Endothelial cell of umbilical vein (primary cell): Measurements from ENCODE around the gene DERL2. TPM values are rescaled to one million over a fixed set of nuclear protein-coding genes. Genes with fewer than 3 reads are reported as not detected.

Experiments used
- BruUV-seq: library from RNA; stranded (reverse); fragments of 400-500 nt; replicated peaks from 2 replicates; lab custom pipeline; 2021; lab: Mats Ljungman, UMichigan
- CTCF ChIA-PET: fragments of 300-600, 350-600 bp; sonication (Branson Sonifier 250); formaldehyde crosslinking; loops from one replicate; lab custom pipeline; 2021; ENCODE audit warnings: antibody characterized with exemption, inconsistent platforms; lab: Charles Lee
- POLR2A ChIA-PET: fragments of 300-600, 350-600 bp; sonication (Branson Sonifier 250); formaldehyde crosslinking; loops from one replicate; lab custom pipeline; 2021; ENCODE audit warnings: antibody characterized with exemption, inconsistent platforms; lab: Charles Lee
- DNase-seq: peaks from one replicate; pipeline ENCODE4 v3.0.0-alpha.2; 2011; ENCODE audit warnings: low read depth, low spot score
- FAIRE-seq: peaks from 2 replicates; lab custom pipeline; 2011; peaks lifted over from hg19 to GRCh38; lab: Jason Lieb, UNC
- H2AFZ ChIP-seq: 2 replicates; pipeline ENCODE4 v1.6.0; 2012; ENCODE audit warnings: low read depth, low read length, control low read depth, inconsistent platforms
- H3K27ac ChIP-seq: 2 replicates; pipeline ENCODE4 v1.5.1; 2011; ENCODE audit warnings: low read depth, mild to moderate bottlenecking, control low read depth, low read length, moderate library complexity; ENCODE audit not compliant: insufficient read depth
- H3K27me3 ChIP-seq, 2 experiments: 2 replicates each; pipeline versions ENCODE4 v1.6.0 to v1.6.1; 2011; ENCODE audit warnings: low read length in 2 of 2, mixed read lengths in 1 of 2; ENCODE audit not compliant: control insufficient read depth in 2 of 2, insufficient read depth in 2 of 2
- H3K36me3 ChIP-seq, 2 experiments: 2 replicates in 1 of 2; 3 replicates in 1 of 2; pipeline ENCODE4 v1.5.1; 2011; ENCODE audit warnings: low read length in 2 of 2, mild to moderate bottlenecking in 1 of 2, moderate library complexity in 1 of 2; ENCODE audit not compliant: control insufficient read depth in 2 of 2, insufficient read depth in 2 of 2; ENCODE audit errors: extremely low read depth in 1 of 2
- H3K4me1 ChIP-seq: 3 replicates; pipeline ENCODE4 v1.5.1; 2011; ENCODE audit warnings: mild to moderate bottlenecking, low read length; ENCODE audit not compliant: control insufficient read depth, insufficient read depth; ENCODE audit errors: extremely low read depth
- H3K4me2 ChIP-seq: 2 replicates; pipeline ENCODE4 v1.6.1; 2011; ENCODE audit warnings: low read length, control low read depth, mixed read lengths; ENCODE audit not compliant: insufficient read depth
- H3K4me3 ChIP-seq, 3 experiments: fragments of 200-600 bp in 1 of 3; sonication (generic), shearing (Covaris generic) in 1 of 3; replicated peaks in 1 of 3; 2 replicates each; pipeline ENCODE4 v1.5.1; 2011 to 2016; ENCODE audit warnings: control low read depth in 3 of 3, low read length in 3 of 3, mild to moderate bottlenecking in 2 of 3, inconsistent platforms in 1 of 3, low read depth in 1 of 3, moderate library complexity in 1 of 3; ENCODE audit not compliant: insufficient read depth in 1 of 3
- H3K79me2 ChIP-seq: 2 replicates; pipeline ENCODE4 v1.6.0; 2012; ENCODE audit warnings: low read length, inconsistent platforms; ENCODE audit not compliant: control insufficient read depth, insufficient read depth
- H3K9ac ChIP-seq: replicated peaks from 2 replicates; pipeline ENCODE3; 2011; ENCODE audit warnings: low read length, control low read depth; ENCODE audit not compliant: insufficient read depth; ENCODE audit errors: extremely low read depth
- H3K9me1 ChIP-seq: replicated peaks from 3 replicates; pipeline ENCODE4 v1.6.0; 2011; ENCODE audit warnings: mild to moderate bottlenecking, low read length; ENCODE audit not compliant: control insufficient read depth, insufficient read depth; ENCODE audit errors: extremely low read depth
- H3K9me3 ChIP-seq: replicated peaks from 2 replicates; pipeline ENCODE4 v1.5.1; 2012; ENCODE audit warnings: low read length, inconsistent platforms; ENCODE audit not compliant: control insufficient read depth, insufficient read depth
- H4K20me1 ChIP-seq: replicated peaks from 2 replicates; pipeline ENCODE3; 2011; ENCODE audit warnings: mild to moderate bottlenecking, low read length; ENCODE audit not compliant: control insufficient read depth, insufficient read depth; ENCODE audit errors: extremely low read depth
- CTCF ChIP-seq, 2 donors: IDR thresholded peaks; 1 replicate in 1 of 2; 2 replicates in 1 of 2; pipeline ENCODE4 v1.5.1; 2011; ENCODE audit warnings: low read length in 2 of 2, mild to moderate bottlenecking in 2 of 2, moderate library complexity in 2 of 2, control low read depth in 1 of 2, inconsistent platforms in 1 of 2, low read depth in 1 of 2; ENCODE audit not compliant: insufficient read depth in 1 of 2; ENCODE audit errors: extremely low read depth in 1 of 2
- FOS ChIP-seq: IDR thresholded peaks from 2 replicates; pipeline ENCODE4 v1.6.1; 2011; ENCODE audit warnings: mild to moderate bottlenecking, low read length, moderate library complexity, borderline replicate concordance; ENCODE audit not compliant: insufficient read depth
- GATA2 ChIP-seq: IDR thresholded peaks from 2 replicates; pipeline ENCODE4 v1.7.0; 2011; ENCODE audit warnings: low read depth, mild to moderate bottlenecking, moderate library complexity, mixed read lengths, low read length; ENCODE audit not compliant: insufficient read length, insufficient read depth
- JUN ChIP-seq: IDR thresholded peaks from 2 replicates; pipeline ENCODE4 v1.6.1; 2011; ENCODE audit warnings: borderline replicate concordance, low read depth; ENCODE audit not compliant: insufficient read length, insufficient read depth
- MAX ChIP-seq: IDR thresholded peaks from 2 replicates; pipeline ENCODE4 v1.6.1; 2011; ENCODE audit not compliant: insufficient read depth, insufficient read length
- MYC ChIP-seq: IDR thresholded peaks from one replicate; pipeline ENCODE4 v1.6.1; 2011; ENCODE audit warnings: mild to moderate bottlenecking, low read depth, low read length
- POLR2A ChIP-seq: IDR thresholded peaks from 2 replicates; pipeline ENCODE4 v1.6.1; 2012; ENCODE audit warnings: low read depth, mild to moderate bottlenecking, control low read depth, low read length
- POLR2AphosphoS5 ChIP-seq: IDR thresholded peaks from 2 replicates; pipeline ENCODE4 v1.6.1; 2012; ENCODE audit warnings: low read depth, mild to moderate bottlenecking, control low read depth, low read length, moderate library complexity; ENCODE audit not compliant: insufficient read depth
- dilution Hi-C: fragments of 300-500 bp; cut with MboI; formaldehyde crosslinking; loops from one replicate; pipeline ENCODE4 v1.15.0; 2019; ENCODE audit warnings: low sequenced_read_pairs; ENCODE audit not compliant: extremely low pct_ligation_motif_present
- intact Hi-C: fragments of 100-400 bp; cut with micrococcal nuclease; formaldehyde crosslinking; loops from one replicate; pipeline ENCODE4 v1.10.0; 2022
- polyA plus RNA-seq, 4 experiments: library from polyadenylated mRNA; depleted of rRNA in 3 of 4; stranded (reverse) in 3 of 4; unstranded in 1 of 4; fragments of >200 nt; gene quantifications; 2 replicates each; pipeline versions ENCODE4 v1.2.1 to v1.2.3, GENCODE V29; 2011 to 2012; ENCODE audit warnings: missing spikeins in 1 of 4
- total RNA-seq: library from RNA; stranded (reverse); gene quantifications from 2 replicates; pipeline ENCODE4 v1.2.3, GENCODE V29; 2021

DERL2 gene
- total and polyA plus RNA-seq, 2 donors (not counting 3 experiments of a cell fraction or from before 2014, with no cell fraction given) = 84.5 to 117 TPM

- H3K4me3 ChIP-seq = no peak overlapping the region
- no peak overlapping the region for H3K9ac ChIP-seq
- CTCF ChIA-PET = interaction anchor here (0.8 kb wide), 1 partner anchor 9 kb away, joined by 3 read pairs; no protein-coding TSS in a partner anchor
- TF ChIP-seq JUN (no peak), POLR2AphosphoS5 (no peak), FOS (no peak), MYC (no peak), POLR2A (no peak), MAX (no peak), GATA2 (no peak), CTCF (IDR thresholded peaks at IDR 0.05; ENCODE audit: extremely low read depth in 1 of 2, insufficient read depth in 1 of 2, low read depth in 1 of 2, low read length in 2 of 2) (no peak)
- POLR2A ChIA-PET = no interaction called here
- no peak overlapping the region for H3K4me2 ChIP-seq
- dilution Hi-C loops (no loop called here), intact Hi-C loops (no loop called here)
- H3K79me2 ChIP-seq = peaks cover 40% of the 10 kb centered on the region
- H3K4me1 ChIP-seq = peaks cover 10% of the 10 kb centered on the region
- no peaks in the 10 kb centered on the region for H3K9me1 ChIP-seq
- DNase-seq = no peak
- H3K9me3 ChIP-seq = no peaks in the 10 kb centered on the region
- no TSS peak for BruUV-seq
- no peaks in the 10 kb centered on the region for H3K27me3 ChIP-seq
- H3K27ac ChIP-seq = no peak overlapping the region
- FAIRE-seq = no peak
- H4K20me1 ChIP-seq = no peaks in the 10 kb centered on the region
- no peak overlapping the region for H2AFZ ChIP-seq
- peaks cover 22 to 42% of the 10 kb centered on the region in 2 experiments for H3K36me3 ChIP-seq
Measured at GRCh38 chr17:5480962-5481361, 5.0 kb downstream of the DERL2 start.
